OCI-LY7 (cell line): ENCODE results near the gene ARHGAP26. TPM values are rescaled to one million over a fixed set of nuclear protein-coding genes. Genes with fewer than 3 reads are reported as not detected.

ENCODE experiments used
- BruUV-seq: library from RNA; stranded (reverse); fragments of 400-500 nt; replicated peaks from 2 replicates; lab custom pipeline; 2021; lab: Mats Ljungman, UMichigan
- CTCF ChIA-PET: fragments of 300-600 bp; sonication (Branson Sonifier 250); formaldehyde crosslinking; loops from one replicate; lab custom pipeline; 2022; ENCODE audit warnings: antibody characterized with exemption; ENCODE audit not compliant: unreplicated experiment; lab: Charles Lee
- POLR2A ChIA-PET: fragments of 300-600 bp; sonication (Branson Sonifier 250); formaldehyde crosslinking; loops from one replicate; lab custom pipeline; 2022; ENCODE audit warnings: antibody characterized with exemption; lab: Charles Lee
- DNase-seq: peaks from one replicate; pipeline ENCODE4 v3.0.0-alpha.2; 2015; ENCODE audit warnings: low spot score
- H2AFZ ChIP-seq: fragments of 200-600 bp; sonication (generic), shearing (Covaris generic); 2 replicates; pipeline ENCODE4 v1.6.1; 2014; ENCODE audit warnings: mild to moderate bottlenecking, antibody characterized with exemption, low read length, moderate library complexity
- H3K27ac ChIP-seq: fragments of 200-600 bp; sonication (generic); 2 replicates; pipeline ENCODE4 v1.5.1; 2014; ENCODE audit warnings: mixed run types, low read depth, mild to moderate bottlenecking, moderate library complexity, low read length, inconsistent platforms; ENCODE audit not compliant: poor library complexity, severe bottlenecking
- H3K36me3 ChIP-seq: fragments of 200-600 bp; sonication (generic); 2 replicates; pipeline ENCODE4 v1.6.1; 2014; ENCODE audit warnings: mild to moderate bottlenecking, antibody characterized with exemption, low read length, moderate library complexity, mixed read lengths; ENCODE audit not compliant: insufficient read depth
- H3K4me1 ChIP-seq: fragments of 200-600 bp; sonication (generic); 2 replicates; pipeline ENCODE4 v1.5.1; 2014; ENCODE audit warnings: mild to moderate bottlenecking, low read length; ENCODE audit not compliant: insufficient read depth, poor library complexity, severe bottlenecking
- H3K4me2 ChIP-seq: fragments of 200-600 bp; sonication (generic); 2 replicates; pipeline ENCODE4 v1.6.1; 2014; ENCODE audit warnings: mild to moderate bottlenecking, low read length
- H3K4me3 ChIP-seq: fragments of 200-600 bp; sonication (generic); 2 replicates; pipeline ENCODE4 v1.5.1; 2014; ENCODE audit warnings: mild to moderate bottlenecking, low read depth, low read length; ENCODE audit not compliant: poor library complexity, severe bottlenecking
- H3K79me2 ChIP-seq: fragments of 200-600 bp; sonication (generic); 2 replicates; pipeline ENCODE4 v1.6.1; 2016; ENCODE audit warnings: low read depth, mild to moderate bottlenecking, low read length, moderate library complexity, mixed read lengths; ENCODE audit not compliant: insufficient read depth
- H3K9me2 ChIP-seq: fragments of 200-600 bp; sonication (generic); 2 replicates; pipeline ENCODE4 v1.6.1; 2016; ENCODE audit warnings: mild to moderate bottlenecking, low read length, mixed read lengths; ENCODE audit not compliant: insufficient read depth
- H3K9me3 ChIP-seq: fragments of 200-600 bp; sonication (generic); 2 replicates; pipeline ENCODE4 v1.6.1; 2014; ENCODE audit warnings: mild to moderate bottlenecking, mixed run types, low read length, mixed read lengths
- H4K20me1 ChIP-seq: fragments of 200-600 bp; sonication (generic); 2 replicates; pipeline ENCODE4 v1.6.1; 2014; ENCODE audit warnings: mild to moderate bottlenecking, antibody characterized with exemption, low read length, moderate library complexity, mixed read lengths; ENCODE audit not compliant: insufficient read depth
- CTCF ChIP-seq: fragments of 200-600 bp; sonication (generic); conservative IDR thresholded peaks from 2 replicates; pipeline ENCODE4 v1.5.1; 2014; ENCODE audit warnings: mild to moderate bottlenecking, antibody characterized with exemption, low read length, moderate library complexity, mixed read lengths
- EZH2phosphoT487 ChIP-seq: fragments of 200-600 bp; sonication (generic); IDR thresholded peaks from 2 replicates; pipeline ENCODE4 v1.6.1; 2018; ENCODE audit warnings: low read depth, borderline replicate concordance, mild to moderate bottlenecking, mixed run types, antibody characterized with exemption, low read length, moderate library complexity, mixed read lengths
- intact Hi-C: fragments of 100-400 bp; cut with micrococcal nuclease; formaldehyde crosslinking; loops from one replicate; pipeline ENCODE4 v1.10.0; 2022; ENCODE audit not compliant: unreplicated experiment
- total RNA-seq, 2 experiments: library from RNA; depleted of rRNA in 1 of 2; stranded (reverse); fragments of >200 nt in 1 of 2; shearing (Covaris generic) in 1 of 2; gene quantifications; 2 replicates each; pipeline ENCODE4 v1.2.3, GENCODE V29; 2014 to 2022

The ARHGAP26 gene
- total RNA-seq, 2 experiments from 2014 or later = 7.0 to 19.1 TPM

- intact Hi-C loops = no loop called here
- ChIA-PET POLR2A (no interaction called here), CTCF (no interaction called here)
- Histone ChIP-seq H3K9me3 (no peaks in the 10 kb centered on the region), H2AFZ (no peak overlapping the region), H3K27ac (no peak overlapping the region), H3K36me3 (no peaks in the 10 kb centered on the region), H3K4me3 (no peak overlapping the region), H3K79me2 (no peaks in the 10 kb centered on the region), H3K9me2 (no peaks in the 10 kb centered on the region), H3K4me1 (no peaks in the 10 kb centered on the region), H4K20me1 (no peaks in the 10 kb centered on the region), H3K4me2 (no peak overlapping the region)
- no peak for DNase-seq
- no TSS peak for BruUV-seq
- TF ChIP-seq EZH2phosphoT487 (no peak), CTCF (no peak)
Measured at GRCh38 chr5:142894749-142895148, 124.6 kb downstream of the ARHGAP26 start.

- POLR2A ChIA-PET = interaction anchor here (0.6 to 1.1 kb wide), 2 partner anchors 14 to 1010 kb away, joined by 3 to 4 read pairs; no protein-coding TSS in a partner anchor
- no peak overlapping the region for H2AFZ ChIP-seq
- H3K4me3 ChIP-seq = no peak overlapping the region
- CTCF ChIA-PET = interaction anchor here (0.9 kb wide), 1 partner anchor 183 kb away, joined by 3 read pairs; no protein-coding TSS in a partner anchor
- intact Hi-C loops = no loop called here
- TF ChIP-seq EZH2phosphoT487 = no peak
- no peak for TF ChIP-seq CTCF
- no peaks in the 10 kb centered on the region for H3K79me2 ChIP-seq
- H4K20me1 ChIP-seq = no peaks in the 10 kb centered on the region
- H3K36me3 ChIP-seq = no peaks in the 10 kb centered on the region
- no TSS peak for BruUV-seq
- H3K27ac ChIP-seq = no peak overlapping the region
- H3K4me1 ChIP-seq = no peaks in the 10 kb centered on the region
- H3K4me2 ChIP-seq = no peak overlapping the region
- no peaks in the 10 kb centered on the region for H3K9me3 ChIP-seq
- DNase-seq = no peak
- H3K9me2 ChIP-seq = no peaks in the 10 kb centered on the region
Measured at GRCh38 chr5:142896325-142897007, 126.3 kb downstream of the ARHGAP26 start.

- no peak overlapping the region for H3K27ac ChIP-seq
- CTCF ChIA-PET = interaction anchor here (0.9 kb wide), 1 partner anchor 184 kb away, joined by 3 read pairs; no protein-coding TSS in a partner anchor
- H3K4me1 ChIP-seq = no peaks in the 10 kb centered on the region
- H3K9me2 ChIP-seq = no peaks in the 10 kb centered on the region
- intact Hi-C loops = no loop called here
- no peak overlapping the region for H3K4me2 ChIP-seq
- DNase-seq = no peak
- BruUV-seq = no TSS peak
- TF ChIP-seq EZH2phosphoT487 = no peak
- no peak for TF ChIP-seq CTCF
- H3K9me3 ChIP-seq = no peaks in the 10 kb centered on the region
- no peaks in the 10 kb centered on the region for H3K36me3 ChIP-seq
- POLR2A ChIA-PET = interaction anchor here (0.6 to 1.1 kb wide), 2 partner anchors 15 to 1010 kb away, joined by 3 to 4 read pairs; no protein-coding TSS in a partner anchor
- H3K79me2 ChIP-seq = no peaks in the 10 kb centered on the region
- no peak overlapping the region for H3K4me3 ChIP-seq
- no peaks in the 10 kb centered on the region for H4K20me1 ChIP-seq
- H2AFZ ChIP-seq = no peak overlapping the region
Measured at GRCh38 chr5:142897328-142897727, 127.2 kb downstream of the ARHGAP26 start.
